C4-2B (cell line): ENCODE results near the gene KRT4.

Source experiments
- ZFX ChIP-seq: fragments of 450-650 bp; IDR thresholded peaks from 2 replicates; pipeline ENCODE4 v1.6.1; 2017
- TF ChIP-seq, protein P1 (sequence below): fragments of 450-650 bp; conservative IDR thresholded peaks from 2 replicates; pipeline ENCODE4 v1.5.1; 2017; ENCODE audit warnings: mild to moderate bottlenecking

GRCh38 chr12:52836491-52837412 lies 22.8 kb upstream of the KRT4 start:
- TF ChIP-seq, protein P1, sequence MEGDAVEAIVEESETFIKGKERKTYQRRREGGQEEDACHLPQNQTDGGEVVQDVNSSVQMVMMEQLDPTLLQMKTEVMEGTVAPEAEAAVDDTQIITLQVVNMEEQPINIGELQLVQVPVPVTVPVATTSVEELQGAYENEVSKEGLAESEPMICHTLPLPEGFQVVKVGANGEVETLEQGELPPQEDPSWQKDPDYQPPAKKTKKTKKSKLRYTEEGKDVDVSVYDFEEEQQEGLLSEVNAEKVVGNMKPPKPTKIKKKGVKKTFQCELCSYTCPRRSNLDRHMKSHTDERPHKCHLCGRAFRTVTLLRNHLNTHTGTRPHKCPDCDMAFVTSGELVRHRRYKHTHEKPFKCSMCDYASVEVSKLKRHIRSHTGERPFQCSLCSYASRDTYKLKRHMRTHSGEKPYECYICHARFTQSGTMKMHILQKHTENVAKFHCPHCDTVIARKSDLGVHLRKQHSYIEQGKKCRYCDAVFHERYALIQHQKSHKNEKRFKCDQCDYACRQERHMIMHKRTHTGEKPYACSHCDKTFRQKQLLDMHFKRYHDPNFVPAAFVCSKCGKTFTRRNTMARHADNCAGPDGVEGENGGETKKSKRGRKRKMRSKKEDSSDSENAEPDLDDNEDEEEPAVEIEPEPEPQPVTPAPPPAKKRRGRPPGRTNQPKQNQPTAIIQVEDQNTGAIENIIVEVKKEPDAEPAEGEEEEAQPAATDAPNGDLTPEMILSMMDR: no peak
- no peak for TF ChIP-seq ZFX
